Large intestine (tissue), 3 donors: Measurements from ENCODE around the gene HVCN1. TPM values are rescaled to one million over a fixed set of nuclear protein-coding genes. Genes with fewer than 3 reads are reported as not detected.

Experiments used
- DNase-seq, 2 donors: peaks; one replicate each; pipeline versions ENCODE4 v3.0.0 to v3.0.0-alpha.2; 2013
- H3K27ac ChIP-seq: one replicate; pipeline ENCODE4 v1.5.1; 2013; ENCODE audit warnings: low read length
- H3K27me3 ChIP-seq: 2 replicates; pipeline ENCODE4 v1.6.1; 2013; ENCODE audit warnings: low read length; ENCODE audit not compliant: control insufficient read depth, insufficient read depth
- H3K36me3 ChIP-seq: 2 replicates; pipeline ENCODE4 v1.6.1; 2013; ENCODE audit warnings: low read length; ENCODE audit not compliant: control insufficient read depth, insufficient read depth
- H3K4me1 ChIP-seq: one replicate; pipeline ENCODE4 v1.6.1; 2013; ENCODE audit warnings: low read length; ENCODE audit not compliant: control insufficient read depth, insufficient read depth
- H3K4me3 ChIP-seq: one replicate; pipeline ENCODE4 v1.5.1; 2013; ENCODE audit warnings: low read length
- H3K9me3 ChIP-seq: one replicate; pipeline ENCODE4 v1.6.1; 2013; ENCODE audit warnings: mild to moderate bottlenecking, low read depth, low read length, moderate library complexity; ENCODE audit not compliant: control insufficient read depth
- WGBS: methylation state at CpG from one replicate; pipeline ENCODE4 v1.1.5; 2013; ENCODE audit warnings: low lambda C conversion rate; ENCODE audit not compliant: insufficient coverage; 5-methylcytosine and 5-hydroxymethylcytosine counted together
- polyA plus RNA-seq: library from polyadenylated mRNA; unstranded; fragments of 120-200 nt; gene quantifications from one replicate; pipeline ENCODE4 v1.2.1, GENCODE V29; 2013

Gene HVCN1
- polyA plus RNA-seq, 1 donor, result 5.5 TPM

GRCh38 chr12:110687396-110688169 is 1.3 kb downstream of the HVCN1 start:
- WGBS, result 86% methylated on average over 7 of the region's 15 CpGs
- no peaks in the 10 kb centered on the region for H3K9me3 ChIP-seq
- DNase-seq, result no peak
- H3K4me3 ChIP-seq, result no peak overlapping the region
- H3K36me3 ChIP-seq, result no peaks in the 10 kb centered on the region
- H3K27me3 ChIP-seq, result peaks cover 8% of the 10 kb centered on the region
- no peak overlapping the region for H3K27ac ChIP-seq
- peaks cover 9% of the 10 kb centered on the region for H3K4me1 ChIP-seq

GRCh38 chr12:110686294-110686903 is 2.5 kb downstream of the HVCN1 start:
- no CpG with 5 or more reads among the region's 3 CpGs for WGBS
- Histone ChIP-seq H3K4me1 (peaks cover 9% of the 10 kb centered on the region), H3K9me3 (no peaks in the 10 kb centered on the region), H3K27ac (no peak overlapping the region), H3K36me3 (no peaks in the 10 kb centered on the region), H3K27me3 (peaks cover 8% of the 10 kb centered on the region), H3K4me3 (no peak overlapping the region)
- no peak for DNase-seq

- Histone ChIP-seq H3K4me3 (no peak overlapping the region), H3K27me3 (peaks cover 8% of the 10 kb centered on the region), H3K36me3 (no peaks in the 10 kb centered on the region), H3K27ac (no peak overlapping the region), H3K4me1 (peaks cover 5% of the 10 kb centered on the region), H3K9me3 (no peaks in the 10 kb centered on the region)
- no peak for DNase-seq
- 60% methylated on average over 1 of the region's 7 CpGs for WGBS
Measured at GRCh38 chr12:110684312-110684836, 4.5 kb downstream of the HVCN1 start.

- no peaks in the 10 kb centered on the region for H3K9me3 ChIP-seq
Measured at GRCh38 chr12:110683888-110684287, 5.0 kb downstream of the HVCN1 start.

GRCh38 chr12:110680032-110680431 is 8.9 kb downstream of the HVCN1 start:
- DNase-seq, result no peak
- no peak overlapping the region for H3K4me3 ChIP-seq
- no peak overlapping the region for H3K27ac ChIP-seq
- H3K9me3 ChIP-seq, result no peaks in the 10 kb centered on the region
- H3K36me3 ChIP-seq, result no peaks in the 10 kb centered on the region
- H3K27me3 ChIP-seq, result no peaks in the 10 kb centered on the region
- no peaks in the 10 kb centered on the region for H3K4me1 ChIP-seq
- no CpG with 5 or more reads among the region's 1 CpG for WGBS

More at GRCh38 chr12:110683888-110684287, 5.0 kb downstream of the HVCN1 start:
- peaks cover 4% of the 10 kb centered on the region for H3K4me1 ChIP-seq
- no peak overlapping the region for H3K27ac ChIP-seq
- no peak overlapping the region for H3K4me3 ChIP-seq
- WGBS, result 100% methylated on average over 2 of the region's 2 CpGs
- H3K36me3 ChIP-seq, result no peaks in the 10 kb centered on the region
- DNase-seq, result no peak
- peaks cover 8% of the 10 kb centered on the region for H3K27me3 ChIP-seq

GRCh38 chr12:110679201-110679600 is 9.7 kb downstream of the HVCN1 start:
- no peaks in the 10 kb centered on the region for H3K9me3 ChIP-seq
- no peak overlapping the region for H3K4me3 ChIP-seq
- no peaks in the 10 kb centered on the region for H3K36me3 ChIP-seq
- no CpG with 5 or more reads among the region's 12 CpGs for WGBS
- DNase-seq, result no peak
- no peak overlapping the region for H3K27ac ChIP-seq
- no peaks in the 10 kb centered on the region for H3K27me3 ChIP-seq
- no peaks in the 10 kb centered on the region for H3K4me1 ChIP-seq

GRCh38 chr12:110677982-110678381 is 10.9 kb downstream of the HVCN1 start:
- Histone ChIP-seq H3K9me3 (no peaks in the 10 kb centered on the region), H3K36me3 (no peaks in the 10 kb centered on the region), H3K27ac (no peak overlapping the region), H3K4me3 (no peak overlapping the region), H3K4me1 (no peaks in the 10 kb centered on the region), H3K27me3 (no peaks in the 10 kb centered on the region)
- DNase-seq, result no peak
- WGBS, result no CpG with 5 or more reads among the region's 4 CpGs

GRCh38 chr12:110677206-110677911 is 11.6 kb downstream of the HVCN1 start:
- no peaks in the 10 kb centered on the region for H3K9me3 ChIP-seq
- no peaks in the 10 kb centered on the region for H3K4me1 ChIP-seq
- H3K27me3 ChIP-seq, result no peaks in the 10 kb centered on the region
- no peak for DNase-seq
- no peak overlapping the region for H3K4me3 ChIP-seq
- no peaks in the 10 kb centered on the region for H3K36me3 ChIP-seq
- WGBS, result no CpG with 5 or more reads among the region's 5 CpGs
- no peak overlapping the region for H3K27ac ChIP-seq

GRCh38 chr12:110676171-110676570 is 12.7 kb downstream of the HVCN1 start:
- H3K27me3 ChIP-seq, result no peaks in the 10 kb centered on the region
- H3K9me3 ChIP-seq, result no peaks in the 10 kb centered on the region
- no CpG with 5 or more reads among the region's 4 CpGs for WGBS
- no peaks in the 10 kb centered on the region for H3K4me1 ChIP-seq
- H3K4me3 ChIP-seq, result no peak overlapping the region
- no peak overlapping the region for H3K27ac ChIP-seq
- DNase-seq, result no peak
- H3K36me3 ChIP-seq, result no peaks in the 10 kb centered on the region

- Histone ChIP-seq H3K36me3 (no peaks in the 10 kb centered on the region), H3K27ac (no peak overlapping the region), H3K4me3 (no peak overlapping the region), H3K27me3 (no peaks in the 10 kb centered on the region), H3K9me3 (peaks cover 13% of the 10 kb centered on the region), H3K4me1 (no peaks in the 10 kb centered on the region)
- no peak for DNase-seq
- WGBS, result no CpG with 5 or more reads among the region's 4 CpGs
Measured at GRCh38 chr12:110670161-110670701, 18.7 kb downstream of the HVCN1 start.
